KMS-11 (cell line): ENCODE measurements around the gene DLG1.

ENCODE experiments used
- H2AFZ ChIP-seq: fragments of 200-600 bp; sonication (generic); 2 replicates; pipeline ENCODE4 v1.6.1; 2016; ENCODE audit warnings: antibody characterized with exemption, mixed run types, low read depth
- H3K27ac ChIP-seq: fragments of 200-600 bp; sonication (generic); 2 replicates; pipeline ENCODE4 v1.6.1; 2016; ENCODE audit warnings: mild to moderate bottlenecking, mixed run types
- H3K27me3 ChIP-seq: fragments of 200-600 bp; sonication (generic); 2 replicates; pipeline ENCODE4 v1.6.1; 2017; ENCODE audit warnings: mild to moderate bottlenecking, low read depth, mixed run types, moderate library complexity; ENCODE audit not compliant: insufficient read depth
- H3K36me3 ChIP-seq: fragments of 200-600 bp; sonication (generic); 2 replicates; pipeline ENCODE4 v1.6.1; 2017; ENCODE audit warnings: mild to moderate bottlenecking, mixed run types; ENCODE audit not compliant: insufficient read depth
- H3K4me1 ChIP-seq: fragments of 200-600 bp; sonication (generic); 2 replicates; pipeline ENCODE4 v1.6.1; 2016; ENCODE audit warnings: mild to moderate bottlenecking, low read depth, mixed run types; ENCODE audit not compliant: poor library complexity, severe bottlenecking
- H3K4me2 ChIP-seq: fragments of 200-600 bp; sonication (generic); 2 replicates; pipeline ENCODE4 v1.7.0; 2016; ENCODE audit warnings: mild to moderate bottlenecking, mixed run types
- H3K4me3 ChIP-seq: fragments of 200-600 bp; sonication (generic); IDR thresholded peaks from 2 replicates; pipeline ENCODE4 v1.6.1; 2017; ENCODE audit warnings: low read depth, low read length, mixed read lengths; ENCODE audit not compliant: insufficient read depth
- H3K79me2 ChIP-seq: fragments of 200-600 bp; sonication (generic); 2 replicates; pipeline ENCODE4 v1.6.1; 2016; ENCODE audit warnings: low read depth, mixed run types; ENCODE audit not compliant: insufficient read depth
- H3K9ac ChIP-seq: fragments of 200-600 bp; sonication (generic); 2 replicates; pipeline ENCODE4 v1.6.1; 2016; ENCODE audit warnings: mild to moderate bottlenecking, mixed run types
- H4K20me1 ChIP-seq: fragments of 200-600 bp; sonication (generic); 2 replicates; pipeline ENCODE4 v1.6.1; 2016; ENCODE audit warnings: mild to moderate bottlenecking, mixed run types; ENCODE audit not compliant: insufficient read depth
- TF ChIP-seq, protein P1 (sequence below): fragments of 200-600 bp; sonication (generic); conservative IDR thresholded peaks from 2 replicates; pipeline ENCODE4 v1.6.1; 2017; ENCODE audit warnings: low read depth, mild to moderate bottlenecking, antibody characterized with exemption, low read length, moderate library complexity, mixed read lengths

Gene DLG1

GRCh38 chr3:197027896-197028727 lies 270.3 kb downstream of the DLG1 start:
- Histone ChIP-seq H3K9ac (peak overlapping the region; percentile 76; the same call in 1 of the 2 replicates), H3K4me3 (no peak overlapping the region), H3K27ac (no peak overlapping the region), H3K79me2 (no peaks in the 10 kb centered on the region), H3K27me3 (no peaks in the 10 kb centered on the region), H4K20me1 (no peaks in the 10 kb centered on the region), H2AFZ (peak overlapping the region; percentile 99; the same call in 1 of the 2 replicates), H3K4me2 (peak overlapping the region; percentile 59; the same call in 1 of the 2 replicates), H3K4me1 (peaks cover 4% of the 10 kb centered on the region), H3K36me3 (no peaks in the 10 kb centered on the region)
- TF ChIP-seq, protein P1, sequence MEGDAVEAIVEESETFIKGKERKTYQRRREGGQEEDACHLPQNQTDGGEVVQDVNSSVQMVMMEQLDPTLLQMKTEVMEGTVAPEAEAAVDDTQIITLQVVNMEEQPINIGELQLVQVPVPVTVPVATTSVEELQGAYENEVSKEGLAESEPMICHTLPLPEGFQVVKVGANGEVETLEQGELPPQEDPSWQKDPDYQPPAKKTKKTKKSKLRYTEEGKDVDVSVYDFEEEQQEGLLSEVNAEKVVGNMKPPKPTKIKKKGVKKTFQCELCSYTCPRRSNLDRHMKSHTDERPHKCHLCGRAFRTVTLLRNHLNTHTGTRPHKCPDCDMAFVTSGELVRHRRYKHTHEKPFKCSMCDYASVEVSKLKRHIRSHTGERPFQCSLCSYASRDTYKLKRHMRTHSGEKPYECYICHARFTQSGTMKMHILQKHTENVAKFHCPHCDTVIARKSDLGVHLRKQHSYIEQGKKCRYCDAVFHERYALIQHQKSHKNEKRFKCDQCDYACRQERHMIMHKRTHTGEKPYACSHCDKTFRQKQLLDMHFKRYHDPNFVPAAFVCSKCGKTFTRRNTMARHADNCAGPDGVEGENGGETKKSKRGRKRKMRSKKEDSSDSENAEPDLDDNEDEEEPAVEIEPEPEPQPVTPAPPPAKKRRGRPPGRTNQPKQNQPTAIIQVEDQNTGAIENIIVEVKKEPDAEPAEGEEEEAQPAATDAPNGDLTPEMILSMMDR, result no peak

DNA sequence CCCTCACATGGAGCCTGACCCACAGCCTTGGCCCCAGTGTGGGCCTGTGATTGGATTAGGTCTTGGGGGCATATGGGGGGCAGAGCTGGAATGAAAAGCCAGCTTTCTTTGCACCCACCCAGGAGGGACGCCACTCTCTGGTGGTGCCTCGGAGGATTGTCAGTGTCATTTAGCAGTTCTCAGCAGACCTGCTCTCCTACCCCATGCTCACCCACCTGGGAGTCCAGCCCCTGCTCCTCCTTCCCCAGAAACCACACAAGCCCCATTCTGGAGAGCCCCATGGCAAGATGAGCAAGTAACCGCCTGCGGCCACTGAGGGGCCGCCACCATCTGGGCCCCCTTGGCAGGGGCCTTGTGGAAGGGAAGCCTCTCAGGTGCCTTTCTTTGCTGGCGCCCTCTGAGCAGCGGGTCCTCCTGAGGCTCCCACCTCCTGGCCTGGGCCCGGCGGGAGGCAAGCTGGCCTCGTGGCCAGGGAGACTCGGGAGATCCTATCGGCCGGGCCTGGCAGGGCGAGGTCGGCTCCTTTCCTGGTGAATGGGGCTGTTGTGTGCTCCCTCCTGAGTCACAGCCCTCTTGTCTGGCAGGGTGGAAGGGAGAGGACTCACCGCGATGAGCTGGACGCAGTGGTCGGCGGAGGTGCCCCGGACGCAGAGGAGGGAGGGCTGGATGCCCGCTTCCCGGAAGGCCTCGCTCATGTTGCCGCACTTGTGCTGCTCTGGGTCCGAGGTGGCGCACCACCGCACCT lies 271.1 kb downstream of the DLG1 start:
- H4K20me1 ChIP-seq, result no peaks in the 10 kb centered on the region
- peaks cover 4% of the 10 kb centered on the region for H3K4me1 ChIP-seq
- H3K79me2 ChIP-seq, result no peaks in the 10 kb centered on the region
- no peak overlapping the region for H3K27ac ChIP-seq
- H3K4me3 ChIP-seq, result no peak overlapping the region
- TF ChIP-seq, protein P1, result no peak
- H3K4me2 ChIP-seq, result no peak overlapping the region
- H3K9ac ChIP-seq, result no peak overlapping the region
- no peaks in the 10 kb centered on the region for H3K27me3 ChIP-seq
- no peak overlapping the region for H2AFZ ChIP-seq
- H3K36me3 ChIP-seq, result no peaks in the 10 kb centered on the region

GRCh38 chr3:197026481-197026866 lies 271.9 kb downstream of the DLG1 start:
- H3K79me2 ChIP-seq, result no peaks in the 10 kb centered on the region
- TF ChIP-seq, protein P1, result no peak
- no peaks in the 10 kb centered on the region for H3K36me3 ChIP-seq
- H4K20me1 ChIP-seq, result no peaks in the 10 kb centered on the region
- peaks cover 4% of the 10 kb centered on the region for H3K4me1 ChIP-seq
- no peak overlapping the region for H2AFZ ChIP-seq
- H3K4me3 ChIP-seq, result no peak overlapping the region
- no peaks in the 10 kb centered on the region for H3K27me3 ChIP-seq
- no peak overlapping the region for H3K4me2 ChIP-seq
- no peak overlapping the region for H3K9ac ChIP-seq
- no peak overlapping the region for H3K27ac ChIP-seq

- no peak overlapping the region for H3K9ac ChIP-seq
- no peaks in the 10 kb centered on the region for H4K20me1 ChIP-seq
- H3K4me1 ChIP-seq, result peaks cover 4% of the 10 kb centered on the region
- no peak overlapping the region for H3K4me3 ChIP-seq
- H3K79me2 ChIP-seq, result no peaks in the 10 kb centered on the region
- no peak overlapping the region for H3K27ac ChIP-seq
- no peak overlapping the region for H2AFZ ChIP-seq
- no peaks in the 10 kb centered on the region for H3K36me3 ChIP-seq
- H3K4me2 ChIP-seq, result no peak overlapping the region
- H3K27me3 ChIP-seq, result no peaks in the 10 kb centered on the region
- TF ChIP-seq, protein P1, result no peak
These were observed 272.5 kb downstream of the DLG1 start for GRCh38 chr3:197025736-197026480.
